ENCODE data around the gene TCF12.
"Not testable (repeated sequence)": the region's sequence is repeated elsewhere in the genome, so short reads cannot be mapped to it uniquely, and the experiment has no call there.

The TCF12 gene

GRCh38 chr15:57135800-57136199, 217.4 kb downstream of the TCF12 start:
- DNase-seq (ENCODE audit: low read depth): no peak

- DNase-seq (ENCODE audit: low read depth): no peak
Measured at GRCh38 chr15:57138349-57138788, 219.9 kb downstream of the TCF12 start.

- DNase-seq (ENCODE audit: low read depth): no peak
Measured at GRCh38 chr15:57143511-57144078, 225.2 kb downstream of the TCF12 start.

GRCh38 chr15:57144448-57144847, 226.0 kb downstream of the TCF12 start:
- no peak for DNase-seq (ENCODE audit: low read depth)

GRCh38 chr15:57146506-57147201, 228.2 kb downstream of the TCF12 start:
- DNase-seq (ENCODE audit: low read depth): no peak

- DNase-seq (ENCODE audit: low read depth): no peak
Measured at GRCh38 chr15:57147621-57148020, 229.2 kb downstream of the TCF12 start.

- DNase-seq (ENCODE audit: low read depth): no peak
Measured at GRCh38 chr15:57148262-57148661, 229.8 kb downstream of the TCF12 start.

- DNase-seq (ENCODE audit: low read depth): no peak
Measured at GRCh38 chr15:57149196-57149595, 230.8 kb downstream of the TCF12 start.

GRCh38 chr15:57150066-57150865, 231.8 kb downstream of the TCF12 start:
- DNase-seq (ENCODE audit: low read depth): no peak

- DNase-seq (ENCODE audit: low read depth): not testable (repeated sequence)
Measured at GRCh38 chr15:57150866-57151203, 232.4 kb downstream of the TCF12 start.

GRCh38 chr15:57152133-57152532, 233.7 kb downstream of the TCF12 start:
- no peak for DNase-seq (ENCODE audit: low read depth)

GRCh38 chr15:57152666-57153539, 234.5 kb downstream of the TCF12 start:
- no peak for DNase-seq (ENCODE audit: low read depth)

- no peak for DNase-seq (ENCODE audit: low read depth)
Measured at GRCh38 chr15:57156210-57156884, 237.9 kb downstream of the TCF12 start.

GRCh38 chr15:57158589-57158988, 240.1 kb downstream of the TCF12 start:
- DNase-seq (ENCODE audit: low read depth): no peak

- no peak for DNase-seq (ENCODE audit: low read depth)
Measured at GRCh38 chr15:57158997-57159668, 240.7 kb downstream of the TCF12 start.

- DNase-seq (ENCODE audit: low read depth): no peak
Measured at GRCh38 chr15:57159767-57160166, 241.3 kb downstream of the TCF12 start.

- no peak for DNase-seq (ENCODE audit: low read depth)
Measured at GRCh38 chr15:57160823-57161560, 242.5 kb downstream of the TCF12 start.

GRCh38 chr15:57164251-57164650, 245.8 kb downstream of the TCF12 start:
- DNase-seq (ENCODE audit: low read depth): not testable (repeated sequence)

GRCh38 chr15:57165992-57166391, 247.5 kb downstream of the TCF12 start:
- no peak for DNase-seq (ENCODE audit: low read depth)

GRCh38 chr15:57167821-57168395, 249.5 kb downstream of the TCF12 start:
- DNase-seq (ENCODE audit: low read depth): no peak
